NCI-H748 treated with DMSO at 0.1 percent for 48 hours (cell line): ENCODE results near the gene C20orf144.
A peak's percentile ranks its signal among the peaks of the same experiment; 100 is the strongest.

Experiments
- DNase-seq: peaks from one replicate; lab custom pipeline; 2025; lab: John Stamatoyannopoulos, UW

Gene C20orf144

GRCh38 chr20:33677991-33678702 is 16.0 kb downstream of the C20orf144 start:
- no peak for DNase-seq

GRCh38 chr20:33679758-33680485 is 17.8 kb downstream of the C20orf144 start:
- no peak for DNase-seq

GRCh38 chr20:33680686-33681085 is 18.6 kb downstream of the C20orf144 start:
- no peak for DNase-seq

GRCh38 chr20:33681288-33681687 is 19.2 kb downstream of the C20orf144 start:
- DNase-seq: no peak

- DNase-seq: no peak
Observed at GRCh38 chr20:33681728-33682353, 19.7 kb downstream of the C20orf144 start.

GRCh38 chr20:33684533-33685327 is 22.6 kb downstream of the C20orf144 start:
- DNase-seq: peak; percentile 39

- DNase-seq: peak; percentile 5
Observed at GRCh38 chr20:33685328-33686099, 23.4 kb downstream of the C20orf144 start.

- peak; percentile 81 for DNase-seq
Observed at GRCh38 chr20:33686100-33686983, 24.2 kb downstream of the C20orf144 start, which contains the start of gene E2F1. E2F1 (minus strand) TSS chr20:33686385; CDS start chr20:33686264, 121 bp downstream.

GRCh38 chr20:33686984-33687366 is 24.8 kb downstream of the C20orf144 start:
- DNase-seq: no peak

- no peak for DNase-seq
Observed at GRCh38 chr20:33687370-33687915, 25.3 kb downstream of the C20orf144 start.

- no peak for DNase-seq
Observed at GRCh38 chr20:33687993-33688937, 26.1 kb downstream of the C20orf144 start.

- no peak for DNase-seq
Observed at GRCh38 chr20:33688938-33689424, 26.9 kb downstream of the C20orf144 start.

GRCh38 chr20:33689493-33689892 is 27.4 kb downstream of the C20orf144 start:
- no peak for DNase-seq

- DNase-seq: no peak
Observed at GRCh38 chr20:33689973-33690372, 27.8 kb downstream of the C20orf144 start.

- no peak for DNase-seq
Observed at GRCh38 chr20:33693289-33693688, 31.2 kb downstream of the C20orf144 start.

GRCh38 chr20:33693741-33694638 is 31.9 kb downstream of the C20orf144 start:
- no peak for DNase-seq

GRCh38 chr20:33694639-33695012 is 32.5 kb downstream of the C20orf144 start:
- no peak for DNase-seq

GRCh38 chr20:33696448-33696847 is 34.3 kb downstream of the C20orf144 start:
- no peak for DNase-seq
